ENCODE results near the gene LMX1A. TPM values are rescaled to one million over a fixed set of nuclear protein-coding genes. Genes with fewer than 3 reads are reported as not detected.
A peak's percentile ranks its signal among the peaks of the same experiment; 100 is the strongest.

LMX1A gene
- total and polyA plus RNA-seq, 2 experiments from 2014 or later, result not detected

GRCh38 chr1:165259236-165259635 is 97.3 kb downstream of the LMX1A start (continued):
- TF ChIP-seq ZNF462 (CRISPR knock-in tag; IDR thresholded peaks at IDR 0.05) (no peak), ZNF114 (CRISPR knock-in tag; IDR thresholded peaks at IDR 0.05) (no peak), STAT1 (IDR thresholded peaks at IDR 0.05; ENCODE audit: unreplicated experiment) (no peak), POLR2AphosphoS5 (IDR thresholded peaks at IDR 0.05; ENCODE audit: low read depth) (no peak)

DNA sequence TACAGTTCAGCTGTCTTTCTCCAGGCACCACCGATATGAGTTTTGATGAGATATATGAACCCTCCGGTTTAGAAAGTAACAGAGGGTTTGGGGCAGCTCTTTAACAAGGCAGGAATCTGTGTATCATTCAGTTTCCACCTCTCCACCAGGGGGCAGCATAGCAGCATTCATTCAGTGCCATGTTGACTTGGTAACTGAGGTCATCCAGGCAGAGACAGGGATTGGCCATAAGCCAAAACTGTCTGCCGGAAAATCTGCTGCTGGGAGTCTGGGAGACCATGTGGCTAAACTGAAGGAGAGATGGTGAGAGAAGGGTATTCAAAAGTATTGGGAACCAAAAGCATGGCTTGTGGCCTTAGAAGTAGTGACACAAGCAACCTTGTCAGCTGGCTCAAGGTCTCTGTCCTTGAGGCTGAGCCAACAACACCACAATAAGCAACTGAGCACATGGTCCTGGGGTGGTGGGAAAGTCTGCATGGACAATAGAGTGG is 98.5 kb downstream of the LMX1A start:
- Mint-ChIP-seq H3K27ac (no peak overlapping the region), H3K36me3 (ENCODE audit: low read depth) (no peaks in the 10 kb centered on the region), H3K4me3 (no peak overlapping the region), H3K27me3 (ENCODE audit: insufficient read depth, low read depth, poor library complexity) (peaks cover 5% of the 10 kb centered on the region), H3K9me3 (no peaks in the 10 kb centered on the region; the same call in 2 of the 3 replicates), H3K4me1 (peaks cover 13% of the 10 kb centered on the region)
- Histone ChIP-seq H4K20me1 (replicated peaks; ENCODE audit: insufficient read depth) (no peaks in the 10 kb centered on the region), H3K79me2 (replicated peaks; ENCODE audit: insufficient read depth) (no peaks in the 10 kb centered on the region), H3K4me1 (ENCODE audit: insufficient read depth) (no peaks in the 10 kb centered on the region; the same call in 1 of the 2 replicates), H3K4me2 (no peak overlapping the region), H3K9me2 (ENCODE audit: insufficient read depth) (no peaks in the 10 kb centered on the region), H3F3A (replicated peaks; ENCODE audit: low read depth) (no peaks in the 10 kb centered on the region), H2AFZ (peak overlapping the region; percentile 52), H3K36me3 (ENCODE audit: insufficient read depth) (no peaks in the 10 kb centered on the region), H3K27me3 (ENCODE audit: insufficient read depth) (no peaks in the 10 kb centered on the region), H3K4me3 (no peak overlapping the region), H3K27ac (ENCODE audit: low read depth) (no peak overlapping the region)
- DNase-seq (ENCODE audit: low spot score) (peak; percentile 88), ATAC-seq (peak; percentile 96)
- TF ChIP-seq EZH2phosphoT487 (IDR thresholded peaks at IDR 0.05; ENCODE audit: unreplicated experiment), result no peak
- TF ChIP-seq ZNF331 (CRISPR knock-in tag; IDR thresholded peaks at IDR 0.05; ENCODE audit: low read depth), result no peak
- no peak for TF ChIP-seq EZH2 (IDR thresholded peaks at IDR 0.05; ENCODE audit: low read depth, unreplicated experiment)
- TF ChIP-seq CREB1 (CRISPR knock-in tag; IDR thresholded peaks at IDR 0.05; ENCODE audit: low read depth), result peak; percentile 72
- no peak for TF ChIP-seq POLR2AphosphoS5 (IDR thresholded peaks at IDR 0.05; ENCODE audit: low read depth)
- TF ChIP-seq, protein P1, sequence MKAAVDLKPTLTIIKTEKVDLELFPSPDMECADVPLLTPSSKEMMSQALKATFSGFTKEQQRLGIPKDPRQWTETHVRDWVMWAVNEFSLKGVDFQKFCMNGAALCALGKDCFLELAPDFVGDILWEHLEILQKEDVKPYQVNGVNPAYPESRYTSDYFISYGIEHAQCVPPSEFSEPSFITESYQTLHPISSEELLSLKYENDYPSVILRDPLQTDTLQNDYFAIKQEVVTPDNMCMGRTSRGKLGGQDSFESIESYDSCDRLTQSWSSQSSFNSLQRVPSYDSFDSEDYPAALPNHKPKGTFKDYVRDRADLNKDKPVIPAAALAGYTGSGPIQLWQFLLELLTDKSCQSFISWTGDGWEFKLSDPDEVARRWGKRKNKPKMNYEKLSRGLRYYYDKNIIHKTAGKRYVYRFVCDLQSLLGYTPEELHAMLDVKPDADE (IDR thresholded peaks at IDR 0.05), result no peak
- TF ChIP-seq CTCF (conservative IDR thresholded peaks at IDR 0.05; ENCODE audit: low read depth in 2 of 2), result peak; percentile 84 to 95

Measured in GM23338 (cell line).